PC-3 (cell line): Measurements from ENCODE around the gene PCID2. TPM values are rescaled to one million over a fixed set of nuclear protein-coding genes. Genes with fewer than 3 reads are reported as not detected.

Experiments used
- ATAC-seq: fragments of 200-7000 bp; cut with Tn5 transposase; 2 replicates; pipeline ENCODE4 v1.9.1; 2020; ENCODE audit warnings: mild to moderate bottlenecking, moderate library complexity
- BruUV-seq: library from RNA; stranded (reverse); fragments of 400-500 nt; replicated peaks from 2 replicates; lab custom pipeline; 2021; lab: Mats Ljungman, UMichigan
- CTCF ChIA-PET: fragments of 300-600 bp; sonication (Branson Sonifier 250); formaldehyde crosslinking; loops from one replicate; lab custom pipeline; 2022; ENCODE audit warnings: antibody characterized with exemption; lab: Charles Lee
- POLR2A ChIA-PET: fragments of 300-600 bp; sonication (Branson Sonifier 250); formaldehyde crosslinking; loops from one replicate; lab custom pipeline; 2022; ENCODE audit warnings: antibody characterized with exemption; ENCODE audit not compliant: unreplicated experiment; lab: Charles Lee
- DNase-seq: peaks from one replicate; pipeline ENCODE4 v3.0.0-alpha.2; 2015
- H2AFZ ChIP-seq: fragments of 300-600 bp; sonication (generic); 2 replicates; pipeline ENCODE4 v1.6.0; 2016; ENCODE audit warnings: antibody characterized with exemption, low read length
- H3F3A ChIP-seq: fragments of 300-600 bp; sonication (generic); one replicate; pipeline ENCODE4 v1.6.0; 2017; ENCODE audit warnings: antibody characterized with exemption, low read length, control low read depth, mild to moderate bottlenecking; ENCODE audit not compliant: unreplicated experiment
- H3K27ac ChIP-seq: fragments of 300-600 bp; sonication (generic); 2 replicates; pipeline ENCODE4 v1.5.1; 2016; ENCODE audit warnings: mild to moderate bottlenecking, low read length
- H3K27me3 ChIP-seq: fragments of 300-600 bp; sonication (generic); 2 replicates; pipeline ENCODE4 v1.6.1; 2016; ENCODE audit warnings: low read length, mixed read lengths
- H3K36me3 ChIP-seq: fragments of 300-600 bp; sonication (generic); 2 replicates; pipeline ENCODE4 v1.6.1; 2016; ENCODE audit warnings: low read depth, mixed run types, low read length, mixed read lengths
- H3K4me1 ChIP-seq: fragments of 300-600 bp; sonication (generic); 2 replicates; pipeline ENCODE4 v1.5.1; 2016; ENCODE audit warnings: low read length; ENCODE audit not compliant: insufficient read depth
- H3K4me2 ChIP-seq: fragments of 300-600 bp; sonication (generic); 2 replicates; pipeline ENCODE4 v1.6.0; 2016; ENCODE audit warnings: low read length
- H3K4me3 ChIP-seq: fragments of 300-600 bp; sonication (generic); 2 replicates; pipeline ENCODE4 v1.5.1; 2016; ENCODE audit warnings: mild to moderate bottlenecking, low read length, mixed read lengths
- H3K79me2 ChIP-seq: fragments of 300-600 bp; sonication (generic); 2 replicates; pipeline ENCODE4 v1.6.1; 2017; ENCODE audit warnings: low read length, mixed read lengths
- H3K9ac ChIP-seq: fragments of 300-600 bp; sonication (generic); 2 replicates; pipeline ENCODE4 v1.6.0; 2016; ENCODE audit warnings: mild to moderate bottlenecking, low read length
- H3K9me2 ChIP-seq: fragments of 300-600 bp; sonication (generic); replicated peaks from 2 replicates; pipeline ENCODE4 v1.6.1; 2016; ENCODE audit warnings: mixed run types, low read length, mixed read lengths
- H3K9me3 ChIP-seq: fragments of 300-600 bp; sonication (generic); 2 replicates; pipeline ENCODE4 v1.6.1; 2016; ENCODE audit warnings: low read length, mixed read lengths
- H4K20me1 ChIP-seq: fragments of 300-600 bp; sonication (generic); 2 replicates; pipeline ENCODE4 v1.6.1; 2016; ENCODE audit warnings: low read length, mixed read lengths
- EZH2 ChIP-seq: fragments of 300-600 bp; sonication (generic); IDR thresholded peaks from one replicate; pipeline ENCODE4 v1.6.1; 2017; ENCODE audit warnings: antibody characterized with exemption, mild to moderate bottlenecking, low read length; ENCODE audit not compliant: unreplicated experiment
- EZH2phosphoT487 ChIP-seq: fragments of 300-600 bp; sonication (generic); IDR thresholded peaks from 2 replicates; pipeline ENCODE4 v1.6.1; 2018; ENCODE audit warnings: mild to moderate bottlenecking, antibody characterized with exemption, low read length, borderline replicate concordance
- intact Hi-C: fragments of 100-400 bp; cut with micrococcal nuclease; formaldehyde crosslinking; loops from 2 replicates; pipeline ENCODE4 v1.9.0; 2023
- total RNA-seq: library from RNA; depleted of rRNA; stranded (reverse); fragments of >200 nt; gene quantifications from 2 replicates; pipeline ENCODE4 v1.2.3, GENCODE V29; 2014
- TF ChIP-seq, protein P1 (sequence below): fragments of 300-600 bp; sonication (generic); conservative IDR thresholded peaks from 2 replicates; pipeline ENCODE4 v1.5.1; 2017; ENCODE audit warnings: antibody characterized with exemption, low read depth, mild to moderate bottlenecking, low read length

Gene PCID2
- total RNA-seq, 1 experiment from 2014 or later: 39.4 TPM

DNA sequence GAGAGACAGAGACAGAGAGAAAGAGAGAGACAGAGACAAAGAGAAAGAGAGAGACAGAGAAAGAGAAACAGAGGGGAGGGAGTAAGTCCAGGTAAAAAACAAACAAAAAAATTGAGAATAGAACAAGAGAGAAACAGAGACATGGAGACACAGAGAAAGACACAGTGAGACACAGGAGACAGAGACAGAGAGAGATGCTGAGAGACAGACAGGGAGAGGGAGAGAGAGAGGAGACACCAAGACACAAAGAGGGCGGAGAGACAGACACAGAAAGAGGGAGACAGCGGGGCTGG lies 55.8 kb downstream of the PCID2 start:
- peak overlapping the region; percentile 72 for H2AFZ ChIP-seq
- peak overlapping the region; percentile 86 for H3K4me2 ChIP-seq
- no peaks in the 10 kb centered on the region for H3K9me3 ChIP-seq
- intact Hi-C loops: no loop called here
- H3K9ac ChIP-seq: peak overlapping the region; percentile 48; the same call in 1 of the 2 replicates
- ATAC-seq: no peak
- no peaks in the 10 kb centered on the region for H3F3A ChIP-seq
- no peak for TF ChIP-seq EZH2phosphoT487
- TF ChIP-seq, protein P1, sequence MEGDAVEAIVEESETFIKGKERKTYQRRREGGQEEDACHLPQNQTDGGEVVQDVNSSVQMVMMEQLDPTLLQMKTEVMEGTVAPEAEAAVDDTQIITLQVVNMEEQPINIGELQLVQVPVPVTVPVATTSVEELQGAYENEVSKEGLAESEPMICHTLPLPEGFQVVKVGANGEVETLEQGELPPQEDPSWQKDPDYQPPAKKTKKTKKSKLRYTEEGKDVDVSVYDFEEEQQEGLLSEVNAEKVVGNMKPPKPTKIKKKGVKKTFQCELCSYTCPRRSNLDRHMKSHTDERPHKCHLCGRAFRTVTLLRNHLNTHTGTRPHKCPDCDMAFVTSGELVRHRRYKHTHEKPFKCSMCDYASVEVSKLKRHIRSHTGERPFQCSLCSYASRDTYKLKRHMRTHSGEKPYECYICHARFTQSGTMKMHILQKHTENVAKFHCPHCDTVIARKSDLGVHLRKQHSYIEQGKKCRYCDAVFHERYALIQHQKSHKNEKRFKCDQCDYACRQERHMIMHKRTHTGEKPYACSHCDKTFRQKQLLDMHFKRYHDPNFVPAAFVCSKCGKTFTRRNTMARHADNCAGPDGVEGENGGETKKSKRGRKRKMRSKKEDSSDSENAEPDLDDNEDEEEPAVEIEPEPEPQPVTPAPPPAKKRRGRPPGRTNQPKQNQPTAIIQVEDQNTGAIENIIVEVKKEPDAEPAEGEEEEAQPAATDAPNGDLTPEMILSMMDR: no peak
- TF ChIP-seq EZH2: no peak
- peaks cover 16% of the 10 kb centered on the region for H3K4me1 ChIP-seq
- H3K79me2 ChIP-seq: no peaks in the 10 kb centered on the region
- CTCF ChIA-PET: no interaction called here
- H3K9me2 ChIP-seq: no peaks in the 10 kb centered on the region
- no peaks in the 10 kb centered on the region for H3K27me3 ChIP-seq
- H3K4me3 ChIP-seq: peak overlapping the region; percentile 60
- no peaks in the 10 kb centered on the region for H3K36me3 ChIP-seq
- H3K27ac ChIP-seq: no peak overlapping the region
- no peaks in the 10 kb centered on the region for H4K20me1 ChIP-seq
- no peak for DNase-seq
- POLR2A ChIA-PET: no interaction called here
- no TSS peak for BruUV-seq

DNA sequence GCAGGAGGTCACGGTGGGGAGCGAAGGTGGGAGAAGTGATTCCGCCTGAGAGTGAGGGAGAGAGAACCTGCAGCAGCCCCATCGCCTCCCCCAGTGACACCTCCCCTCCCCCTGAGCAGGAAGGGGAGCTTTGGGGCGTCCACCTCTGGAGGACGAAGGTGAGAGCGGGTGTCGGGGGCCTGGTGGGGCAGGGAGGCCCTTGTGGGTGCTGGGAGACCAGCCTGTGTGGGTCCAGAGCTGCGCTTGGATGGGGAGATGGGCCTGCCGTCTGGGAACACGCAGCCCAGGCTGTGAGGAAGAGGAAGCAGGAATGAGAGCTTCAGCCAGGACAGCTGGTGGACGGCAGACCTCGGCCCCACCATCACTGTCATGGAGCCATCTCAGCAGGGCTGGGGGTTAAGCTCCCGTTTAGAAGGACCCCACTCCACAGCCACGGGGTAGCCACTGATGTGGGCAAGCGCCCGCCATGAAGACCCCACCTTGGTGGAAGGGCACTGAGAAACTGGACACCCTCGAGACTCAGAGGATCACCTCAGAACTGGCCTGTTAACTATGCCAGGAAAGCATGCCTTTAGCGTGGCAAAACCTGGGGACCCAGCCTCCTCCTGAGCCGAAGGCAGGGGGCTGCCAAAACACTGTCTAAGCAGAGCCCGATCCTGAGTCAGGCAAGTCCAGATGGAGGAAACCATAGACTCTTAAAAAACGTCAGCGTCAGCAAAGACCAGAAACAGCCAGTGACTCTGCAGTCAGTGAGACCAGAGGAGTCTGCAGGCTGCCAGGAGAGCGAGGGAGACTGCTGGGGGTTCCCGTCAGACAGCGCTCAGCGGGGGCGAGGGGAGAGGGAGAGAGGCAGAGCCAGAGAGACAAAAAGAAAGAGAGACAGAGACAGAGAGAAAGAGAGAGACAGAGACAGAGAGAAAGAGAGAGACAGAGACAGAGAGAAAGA lies 56.5 kb downstream of the PCID2 start:
- intact Hi-C loops: no loop called here
- ChIA-PET POLR2A (no interaction called here), CTCF (no interaction called here)
- H4K20me1 ChIP-seq: no peaks in the 10 kb centered on the region
- TF ChIP-seq EZH2 (no peak), EZH2phosphoT487 (no peak)
- TF ChIP-seq, protein P1: no peak
- peak overlapping the region; percentile 60; the same call in 1 of the 2 replicates for H3K4me3 ChIP-seq
- peaks cover 16% of the 10 kb centered on the region for H3K4me1 ChIP-seq
- no peaks in the 10 kb centered on the region for H3K9me2 ChIP-seq
- H3K36me3 ChIP-seq: no peaks in the 10 kb centered on the region
- ATAC-seq: no peak
- no peak overlapping the region for H3K9ac ChIP-seq
- H3K27me3 ChIP-seq: no peaks in the 10 kb centered on the region
- H3F3A ChIP-seq: no peaks in the 10 kb centered on the region
- no peak overlapping the region for H3K27ac ChIP-seq
- BruUV-seq: no TSS peak
- peak; percentile 3 for DNase-seq
- peak overlapping the region; percentile 72; the same call in 1 of the 2 replicates for H2AFZ ChIP-seq
- no peaks in the 10 kb centered on the region for H3K79me2 ChIP-seq
- H3K9me3 ChIP-seq: no peaks in the 10 kb centered on the region
- H3K4me2 ChIP-seq: peak overlapping the region; percentile 86
